ENCODE data around the gene NR2C2.

NR2C2 gene

GRCh38 chr3:15086699-15087098 is 139.3 kb downstream of the NR2C2 start:
- DNase-seq (ENCODE audit: extremely low read depth, insufficient read length), result no peak
- Histone ChIP-seq H3K4me3 (replicated peaks; ENCODE audit: low read depth, low read length) (no peak overlapping the region), H3K36me3 (ENCODE audit: control insufficient read depth, insufficient read depth, low read length) (peaks cover 23% of the 10 kb centered on the region), H3K27me3 (replicated peaks; ENCODE audit: control insufficient read depth, insufficient read depth, low read length) (no peaks in the 10 kb centered on the region)
- TF ChIP-seq CTCF (IDR thresholded peaks at IDR 0.05; ENCODE audit: insufficient read depth, low read length, poor library complexity, severe bottlenecking), result no peak

GRCh38 chr3:15089201-15089600 is 141.8 kb downstream of the NR2C2 start:
- no peak overlapping the region for H3K4me3 ChIP-seq (replicated peaks; ENCODE audit: low read depth, low read length)
- no peak for TF ChIP-seq CTCF (IDR thresholded peaks at IDR 0.05; ENCODE audit: insufficient read depth, low read length, poor library complexity, severe bottlenecking)
- H3K36me3 ChIP-seq (ENCODE audit: control insufficient read depth, insufficient read depth, low read length), result peaks cover 9% of the 10 kb centered on the region
- no peaks in the 10 kb centered on the region for H3K27me3 ChIP-seq (replicated peaks; ENCODE audit: control insufficient read depth, insufficient read depth, low read length)
- no peak for DNase-seq (ENCODE audit: extremely low read depth, insufficient read length)

- Histone ChIP-seq H3K4me3 (replicated peaks; ENCODE audit: low read depth, low read length) (no peak overlapping the region), H3K36me3 (ENCODE audit: control insufficient read depth, insufficient read depth, low read length) (peaks cover 8% of the 10 kb centered on the region), H3K27me3 (replicated peaks; ENCODE audit: control insufficient read depth, insufficient read depth, low read length) (no peaks in the 10 kb centered on the region)
- DNase-seq (ENCODE audit: extremely low read depth, insufficient read length), result no peak
- TF ChIP-seq CTCF (IDR thresholded peaks at IDR 0.05; ENCODE audit: insufficient read depth, low read length, poor library complexity, severe bottlenecking), result no peak
Observed at GRCh38 chr3:15091575-15091974, 144.2 kb downstream of the NR2C2 start.

- no peak overlapping the region for H3K4me3 ChIP-seq (replicated peaks; ENCODE audit: low read depth, low read length)
- DNase-seq (ENCODE audit: extremely low read depth, insufficient read length), result no peak
- no peak for TF ChIP-seq CTCF (IDR thresholded peaks at IDR 0.05; ENCODE audit: insufficient read depth, low read length, poor library complexity, severe bottlenecking)
- H3K36me3 ChIP-seq (ENCODE audit: control insufficient read depth, insufficient read depth, low read length), result peaks cover 8% of the 10 kb centered on the region
- H3K27me3 ChIP-seq (replicated peaks; ENCODE audit: control insufficient read depth, insufficient read depth, low read length), result no peaks in the 10 kb centered on the region
Observed at GRCh38 chr3:15092686-15093085, 145.3 kb downstream of the NR2C2 start.

GRCh38 chr3:15094187-15094875 is 146.9 kb downstream of the NR2C2 start:
- DNase-seq (ENCODE audit: extremely low read depth, insufficient read length), result no peak
- TF ChIP-seq CTCF (IDR thresholded peaks at IDR 0.05; ENCODE audit: insufficient read depth, low read length, poor library complexity, severe bottlenecking), result no peak
- H3K27me3 ChIP-seq (replicated peaks; ENCODE audit: control insufficient read depth, insufficient read depth, low read length), result no peaks in the 10 kb centered on the region
- H3K4me3 ChIP-seq (replicated peaks; ENCODE audit: low read depth, low read length), result no peak overlapping the region
- H3K36me3 ChIP-seq (ENCODE audit: control insufficient read depth, insufficient read depth, low read length), result peaks cover 8% of the 10 kb centered on the region

GRCh38 chr3:15096046-15096445 is 148.7 kb downstream of the NR2C2 start:
- no peak overlapping the region for H3K4me3 ChIP-seq (replicated peaks; ENCODE audit: low read depth, low read length)
- TF ChIP-seq CTCF (IDR thresholded peaks at IDR 0.05; ENCODE audit: insufficient read depth, low read length, poor library complexity, severe bottlenecking), result no peak
- H3K27me3 ChIP-seq (replicated peaks; ENCODE audit: control insufficient read depth, insufficient read depth, low read length), result no peaks in the 10 kb centered on the region
- DNase-seq (ENCODE audit: extremely low read depth, insufficient read length), result no peak
- H3K36me3 ChIP-seq (ENCODE audit: control insufficient read depth, insufficient read depth, low read length), result peaks cover 8% of the 10 kb centered on the region

All from GM06990 (cell line).